HG03175 (cell line): ENCODE results near the gene TENM4.

Source experiments
- ATAC-seq: cut with Tn5 transposase; IDR thresholded peaks from one replicate; pipeline ENCODE4 v1.9.1; 2021; ENCODE audit warnings: mild to moderate bottlenecking, moderate library complexity; ENCODE audit not compliant: unreplicated experiment

Gene TENM4

DNA sequence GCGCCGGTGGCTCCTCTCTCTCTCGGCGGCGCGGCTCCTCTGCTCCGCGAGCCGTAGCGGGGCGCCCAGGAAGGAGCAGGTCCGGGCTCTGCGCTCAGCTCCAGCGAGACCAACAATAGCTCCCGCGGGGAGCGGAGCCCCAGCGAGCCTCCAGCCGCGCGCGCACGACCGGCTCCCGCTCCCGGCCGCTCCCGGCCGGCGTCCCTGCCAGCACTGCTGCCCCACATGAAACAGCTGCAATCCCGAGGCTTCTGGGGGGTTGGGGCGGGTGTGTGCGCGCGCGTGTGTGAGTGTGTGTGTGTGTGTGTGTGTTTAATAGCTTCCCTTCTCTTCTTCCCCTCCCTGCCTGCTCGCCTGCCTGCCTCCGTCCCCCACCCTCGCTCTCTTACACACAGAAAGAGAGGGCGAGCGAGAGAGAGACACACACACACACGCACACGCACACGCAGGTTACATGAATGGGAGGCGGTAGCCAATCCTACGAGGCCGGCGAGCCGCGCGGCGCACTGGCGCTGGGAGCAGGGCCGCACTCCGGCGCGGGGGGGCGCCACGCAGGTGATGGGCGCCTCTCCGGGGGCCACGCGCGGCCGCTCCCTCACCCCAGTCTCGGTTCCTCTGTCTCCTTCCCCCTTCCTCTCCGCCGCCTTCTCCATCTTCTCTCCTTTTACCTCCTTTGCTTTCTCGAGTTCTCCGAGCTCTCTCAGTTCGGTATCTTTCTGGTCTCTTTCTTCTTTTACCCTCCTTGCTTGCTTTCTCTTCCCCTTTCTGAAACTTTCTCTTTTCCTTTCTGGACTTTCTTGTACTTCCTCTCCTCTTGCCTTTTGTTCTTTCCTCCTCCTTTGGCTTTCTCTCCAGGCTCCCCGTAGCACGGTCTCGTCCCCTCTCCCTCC, at the start of gene TENM4:
TENM4 (minus strand) TSS at position 460 of the 890 bp plus-strand sequence. CDS start 371,086 bp downstream, outside the sequence.
- peak; percentile 49 for ATAC-seq

GRCh38 chr11:79488286-79488685, 47.5 kb upstream of the TENM4 start:
- no peak for ATAC-seq

- ATAC-seq = no peak
Observed at GRCh38 chr11:79487412-79487811, 46.6 kb upstream of the TENM4 start.

GRCh38 chr11:79486242-79486984, 45.6 kb upstream of the TENM4 start:
- ATAC-seq = no peak

DNA sequence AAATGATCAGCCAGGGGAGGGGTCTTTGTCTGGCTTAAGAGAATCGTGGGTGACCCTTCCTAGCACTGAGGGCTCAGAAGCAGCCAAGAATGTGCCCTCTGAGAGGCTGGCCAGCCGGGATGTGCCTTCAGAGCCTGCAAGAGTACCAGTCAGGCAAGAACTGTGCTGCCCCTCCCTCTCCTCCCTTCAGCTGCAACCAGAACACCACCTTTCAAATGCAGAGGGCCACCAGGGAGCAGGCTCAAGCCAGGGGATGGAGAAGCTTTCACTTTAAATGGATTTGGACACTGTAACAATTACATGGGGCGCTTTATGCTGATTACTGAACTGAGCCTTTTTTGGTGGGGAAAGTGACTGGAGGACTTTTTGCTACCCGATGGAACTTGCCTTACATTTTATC, 44.9 kb upstream of the TENM4 start:
- ATAC-seq = no peak

- ATAC-seq = no peak
Observed at GRCh38 chr11:79484872-79485271, 44.0 kb upstream of the TENM4 start.

DNA sequence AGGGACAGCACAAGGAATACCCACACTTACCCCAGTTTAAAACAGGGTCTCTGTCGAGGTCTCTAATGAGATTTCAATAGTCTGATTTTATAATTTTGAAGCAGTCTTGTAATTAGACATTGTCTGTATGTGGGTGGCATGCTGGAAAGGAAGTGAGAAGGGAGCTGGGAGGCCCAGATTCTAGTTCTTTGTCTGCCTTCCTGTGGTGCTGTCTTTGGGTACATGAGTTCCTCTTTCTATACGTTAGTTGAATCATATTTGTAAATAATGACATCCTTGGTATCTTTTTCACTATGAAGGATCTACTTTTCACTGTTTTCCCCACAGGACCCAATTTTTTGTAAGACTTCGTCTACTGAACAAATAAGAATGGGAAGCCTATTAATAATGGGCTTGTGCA, 42.0 kb upstream of the TENM4 start:
- peak; percentile 81 for ATAC-seq

GRCh38 chr11:79481795-79482194, 41.0 kb upstream of the TENM4 start:
- ATAC-seq = peak; percentile 59

DNA sequence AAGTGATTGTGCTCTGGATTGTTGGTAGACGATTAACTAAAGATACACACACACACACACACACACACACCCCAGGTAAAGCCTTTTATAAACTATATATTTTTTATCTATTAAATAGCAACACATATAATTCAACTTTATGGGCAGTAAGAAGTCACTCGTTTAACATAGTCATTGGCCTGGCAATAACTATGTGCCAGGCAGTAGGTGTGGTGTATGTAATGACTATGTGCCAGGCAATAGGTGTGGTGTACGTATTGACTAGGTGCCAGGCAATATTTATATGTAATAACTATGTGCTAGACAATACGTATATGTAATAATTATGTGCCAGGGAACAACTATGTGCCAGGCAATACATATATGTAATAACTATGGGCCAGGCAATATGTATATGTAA, 40.0 kb upstream of the TENM4 start:
- no peak for ATAC-seq

DNA sequence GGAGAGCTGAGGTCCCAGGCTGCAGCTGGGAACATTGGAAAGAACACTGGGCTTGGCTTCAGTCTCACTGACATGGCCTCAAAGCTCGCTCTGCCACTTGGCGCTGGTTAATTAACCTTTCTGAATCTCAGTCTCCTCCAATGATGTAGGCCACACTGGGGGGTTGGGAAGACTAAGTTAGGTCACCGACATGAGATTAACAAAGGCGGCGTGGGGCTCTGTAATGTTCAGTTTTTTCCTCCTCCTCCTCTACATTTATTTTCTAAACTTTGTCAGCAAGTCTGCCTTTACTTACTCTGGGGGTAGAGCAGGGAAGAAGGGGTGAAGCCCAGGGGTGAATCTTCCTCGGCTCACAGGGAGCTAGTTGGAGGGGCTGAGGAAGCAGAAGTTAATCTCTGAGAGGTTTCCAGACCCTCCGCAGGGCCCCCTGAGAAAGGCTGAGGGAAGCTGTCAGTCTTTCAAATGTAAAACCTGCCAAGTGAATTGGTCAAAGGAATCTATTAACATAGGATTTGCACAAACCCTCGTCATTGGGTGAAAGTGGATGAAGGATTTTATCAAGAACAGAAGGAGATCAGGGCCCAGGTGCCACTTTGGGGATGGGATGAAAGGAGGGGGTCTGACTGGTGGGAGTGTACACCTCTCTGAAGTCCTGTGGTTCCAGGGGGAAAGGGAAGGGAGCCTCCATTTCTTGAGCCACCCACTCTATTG, 32.1 kb upstream of the TENM4 start:
- ATAC-seq = no peak

DNA sequence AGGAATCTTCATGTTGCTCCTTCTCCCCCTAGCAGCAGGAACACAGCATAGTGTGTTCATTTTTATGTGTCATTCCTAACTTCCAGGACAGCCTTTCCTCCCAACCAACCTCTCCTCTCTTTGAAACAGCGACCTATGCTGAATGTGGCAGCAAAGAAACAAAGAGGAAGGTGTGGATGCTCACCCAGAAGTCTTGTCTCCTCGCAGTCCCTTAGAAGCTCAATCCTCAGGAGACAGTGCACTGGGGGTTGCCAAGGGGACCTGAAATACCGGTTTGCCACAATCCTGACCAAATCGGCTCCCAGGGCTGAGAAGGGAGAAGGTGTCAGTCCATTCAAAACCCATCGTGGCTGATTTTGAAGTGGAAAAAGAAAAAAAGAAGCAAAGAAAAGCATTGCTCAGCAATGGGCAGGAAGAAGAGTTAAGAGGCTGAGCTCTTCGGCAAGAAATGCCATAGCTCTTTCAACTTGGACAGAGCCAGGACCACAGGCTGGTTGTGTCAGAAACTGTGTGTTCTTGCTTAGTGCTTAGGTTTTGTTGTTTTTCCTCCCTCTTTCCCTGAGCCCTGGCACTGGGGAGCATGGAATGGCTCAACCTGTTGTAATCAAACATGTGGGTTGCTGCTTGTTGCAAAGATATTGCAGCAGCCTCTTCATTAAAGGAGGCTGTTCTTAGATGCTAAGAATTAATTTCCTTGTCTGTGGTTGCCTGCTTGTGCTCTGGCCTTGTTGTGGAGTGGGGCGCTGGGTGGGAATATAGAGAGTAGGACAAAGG, 30.4 kb upstream of the TENM4 start:
- no peak for ATAC-seq

DNA sequence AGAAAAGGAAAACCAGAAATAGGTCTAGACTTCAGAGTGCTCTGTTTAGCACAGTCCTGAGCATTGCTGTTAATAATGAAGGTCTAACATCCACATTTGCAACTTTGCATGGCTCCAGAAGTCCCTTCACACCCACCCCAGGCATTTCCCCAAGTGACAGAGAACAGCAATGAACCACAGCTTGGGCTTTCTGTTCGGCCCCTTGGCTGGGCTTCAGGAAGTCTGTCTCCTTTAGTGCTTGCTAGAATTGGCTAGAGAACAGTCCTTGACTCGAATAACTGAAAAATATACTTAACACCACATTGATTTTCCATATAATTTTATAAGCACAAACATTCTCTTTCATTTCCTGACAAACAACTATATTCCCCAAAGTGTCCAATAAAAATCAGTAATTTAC, 29.3 kb upstream of the TENM4 start:
- ATAC-seq = no peak

- no peak for ATAC-seq
Observed at GRCh38 chr11:79467761-79468160, 26.9 kb upstream of the TENM4 start.

- ATAC-seq = no peak
Observed at GRCh38 chr11:79466411-79466810, 25.6 kb upstream of the TENM4 start.

DNA sequence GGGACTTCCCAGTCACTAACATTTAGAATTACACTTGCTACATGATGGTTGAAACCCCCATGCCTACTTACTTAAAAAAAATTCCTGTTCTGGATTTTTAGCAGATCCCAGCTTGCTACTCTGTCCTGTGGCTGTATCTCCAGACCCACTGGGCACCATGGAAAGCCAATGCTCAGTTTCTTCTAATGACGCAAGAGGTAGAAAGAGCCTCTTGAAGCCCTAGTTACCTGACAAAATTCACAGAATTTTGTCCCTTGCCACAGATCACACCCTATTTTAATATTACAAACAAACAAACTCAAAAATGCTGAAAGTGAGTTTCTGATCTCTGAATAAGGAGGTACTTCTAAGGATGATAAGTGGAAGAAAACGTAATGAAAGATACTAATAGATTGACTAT, 24.3 kb upstream of the TENM4 start:
- no peak for ATAC-seq

DNA sequence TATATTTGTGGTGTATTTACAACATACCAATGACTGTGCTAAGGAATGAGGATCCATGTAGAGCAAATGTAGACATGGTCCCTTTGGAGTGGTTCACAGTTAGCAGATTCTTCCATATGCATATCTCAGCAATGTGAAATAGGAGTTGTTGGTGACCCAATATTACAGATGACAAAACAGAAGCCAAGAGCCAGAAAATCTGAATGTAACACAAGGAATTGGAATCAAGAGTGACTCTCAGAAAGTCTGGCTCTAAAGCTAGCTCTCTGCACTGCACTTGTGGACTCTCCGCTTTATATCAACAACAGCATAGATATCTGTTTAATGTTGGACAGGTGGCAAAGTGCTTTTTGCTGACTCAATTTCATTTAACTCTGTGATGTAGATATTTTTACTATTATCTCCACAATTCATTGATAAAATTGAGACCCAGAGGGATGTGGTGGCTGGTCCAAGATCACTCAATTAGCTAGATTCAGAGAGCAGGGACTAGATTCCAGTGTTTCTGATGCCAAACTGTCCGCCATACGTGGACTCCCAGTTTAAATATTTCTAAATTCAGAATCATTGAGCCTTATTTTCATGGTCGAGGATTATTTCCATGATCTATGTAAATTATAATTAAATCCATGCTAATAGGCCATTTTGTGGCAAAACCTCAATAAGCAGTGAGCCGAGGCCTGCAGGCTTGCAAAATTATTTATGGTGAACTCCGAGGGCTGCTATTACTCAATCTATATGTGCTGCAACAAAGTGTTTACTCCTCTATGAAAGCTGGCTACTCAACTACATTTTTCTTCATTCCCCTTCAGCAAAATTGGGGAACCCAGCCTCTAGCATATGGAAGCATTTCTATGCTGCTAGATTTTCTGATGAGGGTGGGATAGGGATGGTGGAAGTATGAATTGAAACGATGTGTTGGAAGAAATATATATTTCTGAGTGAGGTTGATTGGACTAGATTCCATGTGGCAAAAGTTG, 21.1 kb upstream of the TENM4 start:
- no peak for ATAC-seq

DNA sequence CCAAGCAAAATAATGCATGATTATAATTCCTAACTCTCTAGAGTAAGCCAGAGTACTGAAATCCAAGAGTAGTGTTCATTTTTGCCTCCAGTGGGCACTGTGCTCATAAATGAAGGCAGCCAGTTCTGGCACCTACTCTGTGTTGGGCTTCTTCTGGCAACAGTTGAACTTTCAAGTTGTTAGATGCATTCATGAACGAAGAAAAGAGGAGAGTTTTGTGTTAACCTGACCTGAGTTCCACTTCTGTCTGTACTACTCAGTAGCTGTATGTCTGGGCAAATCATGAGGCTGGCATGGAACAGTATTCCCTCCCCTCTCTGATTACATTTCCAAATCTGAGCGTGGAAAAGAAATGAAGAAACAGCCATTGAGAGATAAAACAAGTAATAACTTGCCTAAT, 20.3 kb upstream of the TENM4 start:
- ATAC-seq = peak; percentile 79

- no peak for ATAC-seq
Observed at GRCh38 chr11:79458709-79459108, 17.9 kb upstream of the TENM4 start.

DNA sequence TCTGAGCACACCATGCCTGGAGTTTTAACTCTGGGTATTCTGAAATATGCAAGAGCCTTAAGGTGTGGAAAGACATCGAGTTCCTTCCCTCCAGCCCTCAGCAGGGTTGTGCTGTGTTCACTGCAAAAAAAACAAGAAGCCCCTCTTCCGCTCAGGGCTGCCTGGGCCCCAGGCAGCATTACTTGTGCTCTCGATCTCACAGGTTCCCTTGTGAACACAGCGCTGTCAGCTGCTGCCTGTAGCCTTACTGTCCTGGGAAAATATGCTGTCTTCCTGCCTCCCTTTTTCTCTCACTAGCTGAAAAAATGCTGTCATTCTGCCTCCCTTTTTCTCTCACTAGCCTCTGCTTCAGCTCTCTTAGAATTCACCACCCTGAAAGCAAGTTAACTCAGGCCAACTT, 15.7 kb upstream of the TENM4 start:
- ATAC-seq = no peak

GRCh38 chr11:79453617-79454016, 12.8 kb upstream of the TENM4 start:
- no peak for ATAC-seq
